ENCODE results near the gene SUMO2. TPM values are rescaled to one million over a fixed set of nuclear protein-coding genes. Genes with fewer than 3 reads are reported as not detected.
"Not testable (repeated sequence)": the region's sequence is repeated elsewhere in the genome, so short reads cannot be mapped to it uniquely, and the experiment has no call there.

SUMO2 gene
- total RNA-seq, 3 donors from 2014 or later, result 218 to 304 (median 254) TPM

- Histone ChIP-seq H3K36me3 (ENCODE audit: low read depth) (peaks cover 4% of the 10 kb centered on the region), H3K4me1 (ENCODE audit: low read depth) (peaks cover 21% of the 10 kb centered on the region), H3K9me3 (no peaks in the 10 kb centered on the region), H3K4me3 (no peak overlapping the region)
- no peak for TF ChIP-seq CTCF (IDR thresholded peaks at IDR 0.05)
- intact Hi-C loops (cut with DNase I, micrococcal nuclease), result no loop called here
- DNase-seq (no peak), ATAC-seq (no peak)
Observed at GRCh38 chr17:75207760-75208159, 25.0 kb upstream of the SUMO2 start.

GRCh38 chr17:75207050-75207407 is 24.3 kb upstream of the SUMO2 start:
- ATAC-seq; H3K9me3 ChIP-seq; DNase-seq; intact Hi-C loops (cut with DNase I, micrococcal nuclease); H3K36me3 ChIP-seq (ENCODE audit: low read depth); H3K4me3 ChIP-seq: not testable (repeated sequence)
- peaks cover 21% of the 10 kb centered on the region for H3K4me1 ChIP-seq (ENCODE audit: low read depth)

GRCh38 chr17:75205793-75206163 is 23.0 kb upstream of the SUMO2 start:
- DNase-seq (no peak), ATAC-seq (peak; percentile 2)
- intact Hi-C loops (cut with DNase I, micrococcal nuclease), result no loop called here
- no peak for TF ChIP-seq CTCF (IDR thresholded peaks at IDR 0.05)
- H3K36me3 ChIP-seq (ENCODE audit: low read depth), result peaks cover 4% of the 10 kb centered on the region
- peaks cover 21% of the 10 kb centered on the region for H3K4me1 ChIP-seq (ENCODE audit: low read depth)
- H3K4me3 ChIP-seq, result peak overlapping the region; percentile 78
- H3K9me3 ChIP-seq, result no peaks in the 10 kb centered on the region

- intact Hi-C loops (cut with DNase I, micrococcal nuclease), result no loop called here
- DNase-seq (peak; percentile 93 to 96 (median 95)), ATAC-seq (peak; percentile 98)
- H3K4me3 ChIP-seq, result peak within 1 kb of the TSS; percentile 78
- no peaks in the 10 kb centered on the region for H3K9me3 ChIP-seq
- peaks cover 4% of the 10 kb centered on the region for H3K36me3 ChIP-seq (ENCODE audit: low read depth)
- TF ChIP-seq CTCF (IDR thresholded peaks at IDR 0.05), result no peak
- H3K4me1 ChIP-seq (ENCODE audit: low read depth), result peaks cover 21% of the 10 kb centered on the region
Observed at GRCh38 chr17:75205037-75205792, 22.5 kb upstream of the SUMO2 start, which contains the start of gene NUP85. Gene NUP85, plus strand, starts transcription at chr17:75205679. Its CDS starts 83 bp downstream, at chr17:75205762.

- Histone ChIP-seq H3K4me3 (no peak overlapping the region), H3K36me3 (ENCODE audit: low read depth) (no peaks in the 10 kb centered on the region), H3K9me3 (no peaks in the 10 kb centered on the region), H3K4me1 (ENCODE audit: low read depth) (peaks cover 6% of the 10 kb centered on the region)
- TF ChIP-seq CTCF (IDR thresholded peaks at IDR 0.05), result no peak
- DNase-seq, result no peak
- ATAC-seq, result no peak
- intact Hi-C loops (cut with DNase I, micrococcal nuclease), result no loop called here
Observed at GRCh38 chr17:75199886-75200618, 17.3 kb upstream of the SUMO2 start.

- no peak overlapping the region for H3K4me3 ChIP-seq
- TF ChIP-seq CTCF (IDR thresholded peaks at IDR 0.05), result no peak
- ATAC-seq, result no peak
Observed at GRCh38 chr17:75194879-75195278, 12.1 kb upstream of the SUMO2 start.

More at GRCh38 chr17:75194879-75195278, 12.1 kb upstream of the SUMO2 start:
- Histone ChIP-seq H3K9me3 (no peaks in the 10 kb centered on the region), H3K4me1 (ENCODE audit: low read depth) (no peaks in the 10 kb centered on the region), H3K36me3 (ENCODE audit: low read depth) (no peaks in the 10 kb centered on the region)
- intact Hi-C loops (cut with DNase I, micrococcal nuclease), result no loop called here
- no peak for DNase-seq

Data from mucosa of descending colon (tissue), 3 donors.